GM19397 (cell line): Measurements from ENCODE around the gene SLC23A2.

Experiments used
- ATAC-seq: cut with Tn5 transposase; IDR thresholded peaks from one replicate; pipeline ENCODE4 v1.9.1; 2021; ENCODE audit warnings: mild to moderate bottlenecking, moderate library complexity; ENCODE audit not compliant: unreplicated experiment

Gene SLC23A2

DNA sequence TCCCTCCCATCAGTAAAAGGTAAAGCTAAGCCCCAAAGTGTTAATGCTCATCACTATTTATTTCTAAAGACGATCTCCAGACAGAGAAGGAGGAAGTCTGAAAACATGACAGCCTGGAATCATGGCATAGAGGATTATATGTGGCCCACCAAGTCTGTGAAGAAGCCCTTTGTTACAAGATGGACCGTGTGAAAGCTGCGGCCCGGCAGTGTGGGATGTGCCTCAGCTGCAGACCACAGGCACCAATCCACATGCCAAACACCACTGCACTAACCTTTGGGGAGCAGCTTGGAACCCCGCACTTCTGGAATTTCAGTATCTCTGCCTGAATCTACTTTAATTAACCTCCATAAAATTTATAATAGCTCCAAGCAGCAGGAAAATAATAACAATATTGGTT, 90.4 kb downstream of the SLC23A2 start:
- no peak for ATAC-seq

GRCh38 chr20:4905613-4906012, 95.7 kb downstream of the SLC23A2 start:
- ATAC-seq, result no peak

DNA sequence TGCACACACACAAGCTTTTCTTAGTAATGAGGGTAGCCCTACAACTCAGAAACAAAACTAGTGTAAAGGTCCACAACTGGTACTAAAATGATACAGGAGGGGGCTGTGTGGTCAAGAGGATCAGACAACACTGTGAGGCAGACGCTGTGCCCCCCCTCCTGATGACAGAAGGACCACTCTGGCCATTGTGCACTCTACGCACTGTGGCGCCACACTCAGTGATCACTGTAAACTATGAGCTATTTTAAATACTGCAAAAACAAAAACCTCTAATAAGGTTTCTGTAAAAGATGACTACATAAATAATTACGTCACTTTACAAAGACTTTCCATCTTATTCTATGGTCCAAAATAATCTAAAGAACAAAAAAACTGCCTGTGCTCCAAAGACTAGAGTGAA, 96.1 kb downstream of the SLC23A2 start:
- ATAC-seq, result no peak

- no peak for ATAC-seq
These were observed 97.0 kb downstream of the SLC23A2 start for GRCh38 chr20:4904127-4904860.

- no peak for ATAC-seq
These were observed 98.5 kb downstream of the SLC23A2 start for GRCh38 chr20:4902788-4903187.

DNA sequence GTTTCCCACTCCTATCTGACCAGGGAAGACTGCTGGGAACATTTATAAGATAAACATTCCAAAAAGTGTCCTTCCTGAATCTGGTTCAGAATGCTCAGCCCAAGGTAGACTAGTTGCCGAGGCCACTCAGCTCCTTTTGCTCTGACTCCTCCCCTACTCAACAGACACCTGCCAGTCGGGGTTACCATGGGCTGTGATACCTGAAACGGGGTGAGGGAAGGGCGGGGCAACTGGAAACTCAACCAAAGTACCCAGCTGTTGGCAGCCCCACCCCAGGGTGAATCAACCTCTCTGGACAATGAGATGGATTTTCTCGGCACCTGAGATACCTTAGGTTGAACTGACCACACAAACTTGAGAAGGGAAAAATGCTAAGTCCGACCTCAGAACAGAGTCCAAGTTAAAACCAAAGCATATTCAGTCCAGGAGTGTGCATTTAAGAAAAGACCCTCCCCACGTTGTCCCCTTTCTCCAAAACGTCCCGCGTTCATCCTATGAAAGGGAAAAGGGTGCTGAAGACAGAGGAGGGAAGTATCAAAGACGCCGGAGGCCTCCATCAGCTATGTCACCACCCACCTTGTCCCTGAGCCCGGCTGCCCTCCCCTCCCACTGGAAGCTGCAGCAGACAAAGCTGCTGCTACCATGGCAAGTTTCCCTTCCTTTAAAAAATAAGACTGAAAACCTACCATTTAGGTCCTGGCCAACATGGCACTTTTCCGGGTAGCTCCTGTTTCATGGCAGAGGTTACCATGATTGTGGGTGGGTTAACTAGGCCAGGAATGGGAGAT, 100.1 kb downstream of the SLC23A2 start:
- ATAC-seq, result no peak

DNA sequence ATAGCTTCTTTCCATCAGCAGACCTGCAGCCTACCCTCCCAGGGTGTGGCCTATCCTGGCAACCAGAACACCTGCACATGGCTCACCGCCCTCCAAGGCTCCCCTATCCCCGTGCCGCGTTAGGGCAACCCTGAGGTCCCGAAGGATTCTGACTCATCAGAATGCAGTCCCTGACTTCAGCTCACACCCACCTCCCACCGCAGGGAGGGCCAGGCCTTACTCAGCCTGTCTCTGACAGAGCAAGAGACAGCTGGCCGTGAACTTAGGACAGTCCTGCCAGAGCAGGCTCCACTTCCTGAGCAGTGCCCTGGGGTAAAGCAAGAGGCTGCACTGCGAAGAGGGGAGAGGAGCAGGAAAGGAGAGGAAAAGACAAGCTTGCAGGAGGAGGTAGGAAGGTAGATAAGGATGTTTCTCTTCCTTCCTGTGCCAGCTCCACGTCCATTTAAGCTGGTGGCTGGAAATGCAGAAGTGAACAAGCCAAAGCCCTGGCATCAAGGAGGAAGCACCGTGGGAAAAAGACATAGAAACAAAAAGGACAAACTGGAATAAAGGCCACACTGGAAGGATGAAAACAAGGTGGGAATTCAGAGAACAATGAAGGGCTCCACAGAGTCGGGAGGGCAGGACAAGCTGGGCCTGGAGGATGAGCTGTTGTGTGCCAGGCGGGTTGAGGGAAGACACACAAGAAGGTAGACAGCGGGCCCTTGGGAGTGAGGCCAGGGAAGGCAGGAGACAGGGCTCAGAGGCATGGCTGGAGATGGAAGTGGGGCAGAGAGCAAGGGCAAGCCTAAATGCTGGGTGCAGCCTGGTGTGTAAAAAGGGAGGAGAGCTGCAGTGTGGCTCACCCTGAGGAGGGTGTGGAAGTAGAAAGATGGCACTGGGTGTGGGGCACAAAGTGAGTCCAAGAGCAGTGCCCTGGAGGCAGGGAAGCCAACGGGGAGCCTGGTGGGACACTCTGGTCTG, 102.7 kb downstream of the SLC23A2 start:
- no peak for ATAC-seq

DNA sequence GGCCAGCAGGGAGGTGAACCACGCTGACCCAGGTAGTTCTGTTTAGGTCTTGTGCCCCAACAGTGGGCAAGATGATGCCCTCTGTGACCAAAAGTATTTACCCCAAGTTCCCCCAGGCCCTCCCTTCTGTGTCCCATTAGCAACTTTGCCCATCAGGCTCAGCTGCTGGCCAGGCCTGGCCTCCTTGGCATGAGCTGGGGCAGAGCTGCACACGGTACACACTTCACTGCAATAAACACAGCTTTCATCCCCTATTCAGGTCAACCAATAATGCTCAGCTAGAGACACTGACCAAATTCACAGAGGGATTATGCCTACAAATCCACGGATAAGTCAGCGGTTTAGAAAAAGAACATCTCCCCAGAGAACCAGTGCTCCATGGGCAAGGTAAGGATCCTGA, 103.7 kb downstream of the SLC23A2 start:
- ATAC-seq, result no peak

GRCh38 chr20:4896971-4897497, 104.3 kb downstream of the SLC23A2 start:
- ATAC-seq, result no peak

GRCh38 chr20:4896119-4896702, 105.1 kb downstream of the SLC23A2 start:
- ATAC-seq, result no peak

- ATAC-seq, result no peak
These were observed 106.3 kb downstream of the SLC23A2 start for GRCh38 chr20:4894981-4895381.

GRCh38 chr20:4894409-4894808, 106.9 kb downstream of the SLC23A2 start:
- no peak for ATAC-seq

GRCh38 chr20:4893709-4894108, 107.6 kb downstream of the SLC23A2 start:
- ATAC-seq, result no peak

- no peak for ATAC-seq
These were observed 109.3 kb downstream of the SLC23A2 start for GRCh38 chr20:4891997-4892396.

GRCh38 chr20:4891190-4891763, 110.0 kb downstream of the SLC23A2 start:
- ATAC-seq, result no peak

DNA sequence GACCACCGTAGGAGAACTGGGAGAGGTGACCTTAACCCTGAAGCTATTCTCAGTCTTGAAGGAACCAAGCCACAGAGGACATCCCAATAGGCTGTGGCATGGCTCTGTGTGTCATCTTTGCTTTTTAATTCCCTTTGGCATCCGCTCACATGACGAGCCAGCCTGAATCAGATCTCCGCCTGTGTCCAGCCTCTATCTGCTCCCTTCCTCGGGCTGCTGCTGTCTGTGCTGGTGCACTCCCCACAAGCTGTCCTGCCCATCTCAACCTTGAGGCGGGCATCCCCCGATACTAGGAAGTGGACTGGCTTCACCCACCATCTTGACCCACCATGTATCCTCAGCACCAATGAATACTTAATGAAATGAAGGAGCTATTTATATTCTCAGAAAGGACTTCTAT, 111.9 kb downstream of the SLC23A2 start:
- ATAC-seq, result no peak

- no peak for ATAC-seq
These were observed 113.7 kb downstream of the SLC23A2 start for GRCh38 chr20:4887586-4887985.

DNA sequence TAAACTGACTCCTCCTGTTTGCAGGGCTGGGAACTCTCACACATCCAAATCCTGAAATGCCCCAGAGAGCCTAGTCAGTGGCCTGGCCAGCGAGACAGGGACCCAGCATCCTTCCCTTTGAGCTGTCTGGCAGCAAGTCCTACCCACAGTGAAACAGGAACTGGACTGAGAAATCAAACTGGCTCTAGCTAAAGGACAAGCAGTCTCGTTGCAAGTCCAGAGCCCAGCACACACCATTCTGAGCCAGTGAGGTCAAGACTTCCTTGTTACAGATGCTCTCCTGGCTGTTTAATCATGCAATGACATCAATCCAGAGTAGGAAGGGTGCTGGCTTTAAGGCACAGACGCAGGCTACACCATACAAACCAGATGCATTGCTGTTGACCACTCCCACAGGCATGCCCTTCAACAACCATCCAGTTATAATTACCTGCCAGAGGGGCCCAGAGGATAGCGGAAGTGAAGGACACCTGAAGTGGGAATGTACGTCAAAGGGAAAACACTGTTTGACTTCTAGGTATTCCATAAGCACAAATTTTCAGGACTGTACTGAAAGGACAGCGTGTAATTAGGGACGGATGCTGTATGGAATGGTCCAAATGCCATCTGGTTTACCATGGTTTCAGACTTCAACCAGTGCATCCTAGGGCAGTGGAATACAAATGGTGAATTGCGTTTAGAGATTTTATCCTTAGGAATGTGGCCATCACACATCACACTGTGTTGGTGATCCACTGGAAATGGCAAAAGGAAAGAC, 114.4 kb downstream of the SLC23A2 start:
- no peak for ATAC-seq

DNA sequence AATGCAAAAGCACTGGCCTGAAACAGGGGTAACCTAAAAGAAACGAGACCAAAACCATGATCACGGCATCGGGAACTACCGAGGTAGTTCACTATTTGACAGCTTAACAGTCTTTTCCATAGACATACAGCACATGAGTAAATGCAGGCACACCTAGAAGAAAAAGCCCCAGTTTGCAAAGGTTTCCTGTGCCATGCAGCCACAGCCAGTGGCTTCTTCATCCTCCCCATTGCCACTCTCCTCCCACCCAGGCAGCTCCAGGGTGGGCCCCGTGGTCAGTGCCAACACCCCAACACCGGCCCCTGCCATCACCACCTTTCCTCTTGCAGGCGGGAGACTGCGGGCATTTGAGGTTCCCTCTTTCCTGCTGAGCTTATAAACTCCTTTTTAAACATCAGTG, 115.4 kb downstream of the SLC23A2 start:
- ATAC-seq, result no peak

DNA sequence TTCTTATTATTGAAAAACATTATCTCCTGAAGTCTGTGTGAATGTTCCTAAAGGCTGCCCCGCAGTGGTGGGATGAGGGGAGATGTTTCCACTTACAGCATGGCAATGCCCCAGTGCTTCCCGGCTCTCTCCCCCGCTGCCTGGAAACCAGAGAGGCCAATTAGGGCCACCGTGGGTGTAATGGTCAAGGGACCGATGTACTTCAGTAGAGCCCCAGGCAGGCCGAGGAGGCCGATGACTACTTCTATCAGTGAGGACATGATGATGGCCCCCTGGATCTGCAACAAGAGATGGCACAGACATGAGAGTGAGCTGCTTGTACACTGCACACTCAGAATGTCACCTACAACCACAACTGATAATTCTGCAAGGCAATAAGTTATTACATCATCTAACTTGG, 117.8 kb downstream of the SLC23A2 start:
- no peak for ATAC-seq
